BLaER1 (cell line): Measurements from ENCODE around the gene GABPA.

Experiments used
- H3K27ac ChIP-seq: shearing (Covaris generic); formaldehyde crosslinking; 2 replicates; pipeline ENCODE4 v1.8.1; 2022
- H3K27me3 ChIP-seq: shearing (Covaris generic); formaldehyde crosslinking; 2 replicates; pipeline ENCODE4 v1.8.1; 2022
- H3K36me3 ChIP-seq: shearing (Covaris generic); formaldehyde crosslinking; 2 replicates; pipeline ENCODE4 v1.8.1; 2022
- H3K4me1 ChIP-seq: shearing (Covaris generic); formaldehyde crosslinking; 2 replicates; pipeline ENCODE4 v1.8.1; 2022
- H3K4me2 ChIP-seq: shearing (Covaris generic); formaldehyde crosslinking; 2 replicates; pipeline ENCODE4 v1.8.1; 2022
- H3K4me3 ChIP-seq: shearing (Covaris generic); formaldehyde crosslinking; 2 replicates; pipeline ENCODE4 v1.8.1; 2022
- H3K9ac ChIP-seq: shearing (Covaris generic); formaldehyde crosslinking; 2 replicates; pipeline ENCODE4 v1.8.1; 2022
- H3K9me3 ChIP-seq: shearing (Covaris generic); formaldehyde crosslinking; 2 replicates; pipeline ENCODE4 v1.8.1; 2022
- H4K20me1 ChIP-seq: shearing (Covaris generic); formaldehyde crosslinking; 2 replicates; pipeline ENCODE4 v1.8.1; 2022
- Cebpa-rat ChIP-seq: shearing (Covaris generic); IDR thresholded peaks from 2 replicates; pipeline ENCODE4 v1.8.1; 2022

GABPA gene

DNA sequence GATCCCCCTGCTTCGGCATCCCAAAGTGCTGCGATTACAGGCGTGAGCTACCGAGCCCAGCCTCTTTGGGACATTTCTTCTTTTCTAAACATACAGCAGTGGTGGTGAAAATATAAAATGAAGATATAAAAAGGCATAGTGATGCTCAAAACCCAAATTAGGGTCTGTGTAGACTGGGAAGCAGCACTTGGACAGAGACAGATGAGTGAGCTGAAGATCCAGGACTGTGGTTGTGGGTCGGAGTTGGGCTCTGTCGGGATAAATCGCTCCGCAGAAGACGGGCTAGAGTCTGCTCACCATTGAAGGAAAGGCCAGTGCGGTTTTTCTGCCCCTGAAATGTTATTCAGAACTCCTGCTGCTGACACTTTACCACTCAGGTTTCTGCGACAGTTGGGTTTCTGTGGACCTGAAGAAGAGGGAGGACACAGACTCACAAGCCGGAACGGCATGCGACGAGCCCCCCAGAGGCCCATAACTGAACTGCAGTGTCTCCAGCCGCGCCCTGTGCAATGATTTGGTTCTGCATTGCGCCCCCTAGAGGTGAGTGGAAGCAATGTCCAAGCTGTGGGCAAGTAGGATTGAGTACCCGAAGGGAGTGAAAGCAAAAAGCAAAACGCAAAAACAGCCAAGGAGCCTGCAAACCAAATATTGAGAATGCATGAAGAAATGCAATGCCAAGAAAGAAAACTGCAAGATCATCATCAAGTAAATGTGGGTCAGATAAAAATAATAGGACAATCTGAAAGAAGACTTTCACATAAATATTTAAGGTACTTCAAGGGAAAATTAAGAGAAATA is 66.6 kb downstream of the GABPA start:
- H3K4me1 ChIP-seq = no peaks in the 10 kb centered on the region
- H3K27me3 ChIP-seq = no peaks in the 10 kb centered on the region
- no peak for TF ChIP-seq Cebpa-rat
- no peaks in the 10 kb centered on the region for H3K9me3 ChIP-seq
- H3K4me3 ChIP-seq = no peak overlapping the region
- no peaks in the 10 kb centered on the region for H3K36me3 ChIP-seq
- H3K9ac ChIP-seq = no peak overlapping the region
- no peak overlapping the region for H3K27ac ChIP-seq
- H3K4me2 ChIP-seq = no peak overlapping the region
- H4K20me1 ChIP-seq = no peaks in the 10 kb centered on the region

DNA sequence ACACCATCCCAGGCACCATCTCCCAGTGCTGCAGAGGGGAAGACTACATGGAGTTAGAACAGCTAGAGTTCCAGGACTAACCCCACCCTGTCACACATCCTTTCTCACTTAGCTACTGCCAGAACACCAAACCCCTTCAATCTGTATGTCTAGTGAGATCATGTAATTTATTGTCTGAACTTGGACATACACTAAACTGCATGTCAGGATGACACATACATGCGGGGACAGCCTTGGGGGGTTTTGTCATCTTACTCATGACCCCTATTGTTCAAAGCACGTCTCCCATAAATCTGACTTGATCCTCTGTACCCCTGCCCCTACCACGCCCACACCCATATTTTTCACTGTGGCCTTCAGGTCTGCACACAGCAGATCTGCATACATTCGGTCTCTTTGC is 71.3 kb downstream of the GABPA start:
- H3K4me3 ChIP-seq = no peak overlapping the region
- TF ChIP-seq Cebpa-rat = no peak
- H3K4me2 ChIP-seq = no peak overlapping the region
- no peak overlapping the region for H3K27ac ChIP-seq
- H3K27me3 ChIP-seq = no peaks in the 10 kb centered on the region
- no peaks in the 10 kb centered on the region for H3K4me1 ChIP-seq
- no peaks in the 10 kb centered on the region for H3K36me3 ChIP-seq
- H3K9me3 ChIP-seq = no peaks in the 10 kb centered on the region
- no peaks in the 10 kb centered on the region for H4K20me1 ChIP-seq
- no peak overlapping the region for H3K9ac ChIP-seq

- Histone ChIP-seq H3K9me3 (no peaks in the 10 kb centered on the region), H3K27me3 (no peaks in the 10 kb centered on the region), H3K36me3 (no peaks in the 10 kb centered on the region), H3K4me2 (no peak overlapping the region), H4K20me1 (no peaks in the 10 kb centered on the region), H3K4me1 (no peaks in the 10 kb centered on the region), H3K9ac (no peak overlapping the region), H3K4me3 (no peak overlapping the region), H3K27ac (no peak overlapping the region)
- no peak for TF ChIP-seq Cebpa-rat
Measured at GRCh38 chr21:25807191-25807590, 72.4 kb downstream of the GABPA start.

DNA sequence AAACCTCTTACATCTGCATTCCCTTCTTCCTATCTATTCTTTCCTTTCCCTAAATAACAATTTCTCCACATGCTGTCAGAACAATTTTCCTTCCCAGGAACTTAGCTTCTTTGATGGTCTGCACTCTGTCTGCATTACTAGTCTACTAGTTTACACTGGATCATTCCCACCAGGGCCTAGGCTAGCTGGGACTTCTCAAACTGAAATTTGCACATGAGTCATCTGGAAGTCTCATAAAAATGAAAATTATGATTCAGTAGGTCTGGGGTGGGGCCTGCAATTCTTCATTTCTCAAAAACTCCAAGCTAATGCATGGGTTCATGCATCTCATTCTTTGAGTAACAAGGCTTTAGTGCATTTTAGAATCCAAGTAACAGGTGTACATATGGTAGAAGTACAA is 74.2 kb downstream of the GABPA start:
- no peaks in the 10 kb centered on the region for H3K27me3 ChIP-seq
- H3K4me3 ChIP-seq = no peak overlapping the region
- H3K9ac ChIP-seq = no peak overlapping the region
- no peaks in the 10 kb centered on the region for H3K9me3 ChIP-seq
- H4K20me1 ChIP-seq = no peaks in the 10 kb centered on the region
- TF ChIP-seq Cebpa-rat = no peak
- 0 out of 2 replicates have a peak, but pooled peaks cover 4% of the 10 kb centered on the region for H3K4me1 ChIP-seq
- H3K27ac ChIP-seq = no peak overlapping the region
- H3K36me3 ChIP-seq = no peaks in the 10 kb centered on the region
- no peak overlapping the region for H3K4me2 ChIP-seq

DNA sequence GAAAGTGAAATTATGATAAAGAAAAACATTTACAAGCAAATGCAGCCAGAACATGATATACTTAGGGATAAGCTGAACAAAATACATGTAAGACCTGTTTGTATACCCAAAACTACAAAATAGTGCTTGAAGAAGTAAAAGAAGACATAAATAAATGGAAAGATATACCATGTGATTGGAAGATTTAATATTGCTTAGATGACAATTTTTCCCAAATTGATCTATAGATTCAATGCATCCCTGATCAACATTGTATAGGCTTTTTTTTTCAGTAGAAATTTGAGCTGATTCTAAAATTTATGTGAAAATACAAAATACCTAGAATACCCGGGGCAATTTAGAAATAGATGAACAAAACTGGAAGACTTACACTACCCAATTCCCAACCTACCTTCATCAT is 76.4 kb downstream of the GABPA start:
- no peak overlapping the region for H3K27ac ChIP-seq
- H4K20me1 ChIP-seq = no peaks in the 10 kb centered on the region
- no peak overlapping the region for H3K9ac ChIP-seq
- no peak overlapping the region for H3K4me2 ChIP-seq
- no peaks in the 10 kb centered on the region for H3K9me3 ChIP-seq
- TF ChIP-seq Cebpa-rat = no peak
- 0 out of 2 replicates have a peak, but pooled peaks cover 4% of the 10 kb centered on the region for H3K4me1 ChIP-seq
- H3K27me3 ChIP-seq = no peaks in the 10 kb centered on the region
- no peak overlapping the region for H3K4me3 ChIP-seq
- no peaks in the 10 kb centered on the region for H3K36me3 ChIP-seq

DNA sequence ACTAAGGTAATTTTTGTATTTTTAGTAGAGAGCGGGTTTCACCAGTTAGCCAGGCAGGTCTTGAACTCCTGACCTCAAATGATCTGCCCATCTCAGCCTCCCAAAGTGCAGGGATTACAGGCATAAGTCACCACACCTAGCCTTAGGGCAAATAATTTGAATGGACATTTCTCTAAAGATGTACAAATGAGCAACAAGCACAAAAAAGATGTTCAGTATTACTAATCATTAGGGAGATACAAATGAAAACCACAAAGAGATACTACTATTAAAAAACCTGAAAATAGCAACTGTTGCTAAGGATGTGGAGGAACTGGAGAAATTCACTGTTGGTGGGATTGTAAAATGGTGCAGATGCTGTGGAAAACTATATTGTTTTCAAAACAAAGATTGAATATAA is 79.1 kb downstream of the GABPA start:
- Histone ChIP-seq H3K4me1 (peaks cover 21% of the 10 kb centered on the region), H4K20me1 (no peaks in the 10 kb centered on the region), H3K36me3 (no peaks in the 10 kb centered on the region), H3K4me3 (no peak overlapping the region), H3K27ac (no peak overlapping the region), H3K9ac (no peak overlapping the region), H3K4me2 (no peak overlapping the region), H3K9me3 (no peaks in the 10 kb centered on the region), H3K27me3 (no peaks in the 10 kb centered on the region)
- TF ChIP-seq Cebpa-rat = no peak

- no peaks in the 10 kb centered on the region for H3K27me3 ChIP-seq
- peaks cover 50% of the 10 kb centered on the region for H3K4me1 ChIP-seq
- TF ChIP-seq Cebpa-rat = no peak
- peak overlapping the region; percentile 20; the same call in 1 of the 2 replicates for H3K4me3 ChIP-seq
- H3K27ac ChIP-seq = peak overlapping the region; percentile 72
- H4K20me1 ChIP-seq = no peaks in the 10 kb centered on the region
- H3K4me2 ChIP-seq = peak overlapping the region; percentile 71
- H3K36me3 ChIP-seq = no peaks in the 10 kb centered on the region
- H3K9ac ChIP-seq = peak overlapping the region; percentile 44; the same call in 1 of the 2 replicates
- H3K9me3 ChIP-seq = no peaks in the 10 kb centered on the region
Measured at GRCh38 chr21:25818121-25818520, 83.3 kb downstream of the GABPA start.

DNA sequence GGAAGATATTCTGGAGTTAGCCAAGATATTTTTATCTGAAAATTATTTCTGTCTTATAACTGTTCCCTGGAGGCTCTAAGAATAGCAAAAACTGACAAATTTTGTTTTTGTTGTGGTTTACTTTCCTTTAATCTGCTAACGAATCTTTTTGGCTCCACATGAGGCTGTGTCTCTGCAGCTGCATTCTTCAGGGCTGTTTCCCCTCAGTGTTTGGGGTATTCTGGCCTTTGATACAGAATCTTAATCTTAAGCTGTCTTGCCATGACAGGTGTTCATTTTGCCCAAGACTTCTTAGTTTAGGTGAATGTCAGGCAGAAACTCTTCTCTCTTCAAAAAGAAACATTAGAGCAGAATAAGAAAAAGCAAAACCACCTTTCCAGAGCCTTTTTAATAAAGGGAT is 83.8 kb downstream of the GABPA start:
- no peaks in the 10 kb centered on the region for H4K20me1 ChIP-seq
- H3K4me3 ChIP-seq = peak overlapping the region; percentile 20; the same call in 1 of the 2 replicates
- H3K9me3 ChIP-seq = peaks cover 2% of the 10 kb centered on the region; the same call in 1 of the 2 replicates
- TF ChIP-seq Cebpa-rat = no peak
- no peaks in the 10 kb centered on the region for H3K36me3 ChIP-seq
- peak overlapping the region; percentile 72 for H3K27ac ChIP-seq
- H3K4me1 ChIP-seq = peaks cover 54% of the 10 kb centered on the region
- H3K9ac ChIP-seq = peak overlapping the region; percentile 44; the same call in 1 of the 2 replicates
- H3K27me3 ChIP-seq = no peaks in the 10 kb centered on the region
- peak overlapping the region; percentile 71 for H3K4me2 ChIP-seq
